HAP-1 (cell line): ENCODE data around the gene MTF2.

Experiments used
- DNase-seq, 2 experiments: peaks; one replicate each; pipeline ENCODE4 v3.0.0-alpha.2; 2016 to 2020; ENCODE audit warnings: low spot score in 2 of 2
- H3K27me3 ChIP-seq: fragments of 250-450 bp; sonication (Bioruptor Pico); 2 replicates; pipeline ENCODE4 v1.5.1; 2020; ENCODE audit warnings: low read depth, mild to moderate bottlenecking, moderate library complexity
- H3K36me3 ChIP-seq: fragments of 250-450 bp; sonication (Bioruptor Pico); replicated peaks from 2 replicates; pipeline ENCODE4 v1.5.1; 2020; ENCODE audit warnings: mild to moderate bottlenecking
- H3K4me1 ChIP-seq: fragments of 250-450 bp; sonication (Bioruptor Pico); 2 replicates; pipeline ENCODE4 v1.5.1; 2020; ENCODE audit warnings: mild to moderate bottlenecking
- H3K4me3 ChIP-seq: fragments of 250-450 bp; sonication (Bioruptor Pico); 2 replicates; pipeline ENCODE4 v1.5.1; 2020; ENCODE audit warnings: mild to moderate bottlenecking, moderate library complexity
- H3K9me3 ChIP-seq: fragments of 250-450 bp; sonication (Bioruptor Pico); 2 replicates; pipeline ENCODE4 v1.5.1; 2020; ENCODE audit warnings: mild to moderate bottlenecking, moderate library complexity
- in situ Hi-C: fragments of 300-500 bp; cut with MboI; formaldehyde crosslinking; loops from 3 replicates; pipeline ENCODE4 v1.14.3; 2020; ENCODE audit warnings: low sequenced_read_pairs, inconsistent platforms, mixed read lengths

The MTF2 gene

DNA sequence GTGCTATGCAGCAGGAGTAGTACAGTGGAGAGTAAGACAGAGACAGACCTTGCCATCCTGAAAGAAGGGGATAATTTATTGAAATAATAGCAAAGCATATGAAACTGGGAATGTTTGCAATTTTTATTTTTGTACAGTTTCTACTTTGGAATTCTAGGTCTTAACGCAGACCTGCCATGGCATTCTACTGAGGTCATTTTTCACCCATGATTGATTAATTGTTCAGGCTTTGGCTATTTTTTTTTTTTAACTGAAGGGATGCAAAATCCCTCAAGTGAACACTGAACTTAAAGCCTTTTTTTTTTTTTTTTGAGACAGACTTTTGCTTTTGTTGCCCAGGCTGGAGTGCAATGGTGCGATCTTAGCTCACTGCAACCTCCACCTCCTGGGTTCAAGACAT, 27.1 kb downstream of the MTF2 start:
- DNase-seq = no peak
- H3K4me1 ChIP-seq = peaks cover 11% of the 10 kb centered on the region
- no peaks in the 10 kb centered on the region for H3K27me3 ChIP-seq
- no peaks in the 10 kb centered on the region for H3K9me3 ChIP-seq
- no peak overlapping the region for H3K4me3 ChIP-seq
- H3K36me3 ChIP-seq = peaks cover 8% of the 10 kb centered on the region
- in situ Hi-C loops = no loop called here

DNA sequence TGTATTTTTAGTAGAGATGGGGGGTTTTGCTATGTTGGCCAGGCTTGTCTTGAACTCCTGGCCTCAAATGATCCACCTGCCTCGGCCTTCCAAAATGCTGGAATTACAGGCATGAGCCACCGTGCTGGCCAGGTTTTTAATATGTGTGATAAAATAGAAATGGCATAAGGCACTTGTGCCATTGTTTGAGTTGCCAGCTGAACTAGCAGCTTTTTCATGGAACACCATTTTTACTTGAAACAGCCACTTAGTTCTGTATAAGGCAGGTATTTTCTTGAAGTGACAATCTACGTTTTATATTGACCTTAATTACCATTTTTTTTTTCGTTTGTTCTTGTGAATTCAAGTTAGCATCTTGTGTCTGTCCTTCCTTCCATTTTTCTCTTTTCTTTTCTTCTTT, 28.3 kb downstream of the MTF2 start:
- peaks cover 8% of the 10 kb centered on the region for H3K36me3 ChIP-seq
- DNase-seq = no peak
- H3K4me3 ChIP-seq = no peak overlapping the region
- H3K27me3 ChIP-seq = no peaks in the 10 kb centered on the region
- in situ Hi-C loops = no loop called here
- H3K9me3 ChIP-seq = no peaks in the 10 kb centered on the region
- peaks cover 16% of the 10 kb centered on the region for H3K4me1 ChIP-seq

DNA sequence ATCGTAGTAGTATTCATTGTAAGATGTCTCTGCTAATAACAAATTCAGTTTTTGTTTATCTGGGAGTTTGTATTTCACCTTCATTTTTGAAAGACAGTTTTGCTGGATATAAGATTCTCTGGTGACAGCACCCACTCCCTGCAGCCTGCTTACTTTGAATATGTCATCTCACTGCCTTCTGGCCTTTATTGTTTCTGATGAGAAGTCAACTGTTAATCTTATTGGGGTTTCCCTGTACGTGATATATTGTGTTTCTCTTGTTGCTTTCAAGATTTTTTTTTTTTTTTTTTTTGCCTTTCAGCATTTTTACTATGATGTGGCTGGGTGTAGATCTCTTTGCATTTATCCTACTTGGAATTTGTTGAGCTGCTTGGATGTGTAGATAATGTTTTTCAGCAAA, 29.3 kb downstream of the MTF2 start:
- in situ Hi-C loops = no loop called here
- Histone ChIP-seq H3K27me3 (no peaks in the 10 kb centered on the region), H3K4me3 (no peak overlapping the region), H3K36me3 (peaks cover 8% of the 10 kb centered on the region), H3K9me3 (no peaks in the 10 kb centered on the region), H3K4me1 (peaks cover 16% of the 10 kb centered on the region)
- no peak for DNase-seq

DNA sequence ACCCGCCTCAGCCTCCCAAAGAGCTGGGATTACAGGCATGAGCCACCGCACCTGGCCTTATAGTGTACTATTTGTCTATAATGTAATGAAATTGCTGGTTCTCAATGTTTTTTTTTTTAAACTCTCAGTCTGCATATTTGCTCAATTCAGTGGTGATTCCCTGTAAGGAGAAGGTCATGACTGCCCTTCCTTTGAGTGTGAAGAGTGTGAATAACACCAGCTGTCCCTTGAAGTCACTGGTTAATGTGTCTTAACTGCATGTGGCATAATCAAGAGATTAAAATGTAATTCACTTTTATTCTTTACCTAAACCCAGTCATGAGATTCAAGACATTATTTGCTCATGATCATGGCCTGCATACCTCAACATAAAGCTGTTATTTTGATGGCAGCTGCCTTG, 30.5 kb downstream of the MTF2 start:
- H3K36me3 ChIP-seq = peaks cover 9% of the 10 kb centered on the region
- H3K4me3 ChIP-seq = no peak overlapping the region
- DNase-seq = no peak
- no peaks in the 10 kb centered on the region for H3K9me3 ChIP-seq
- H3K27me3 ChIP-seq = no peaks in the 10 kb centered on the region
- in situ Hi-C loops = no loop called here
- H3K4me1 ChIP-seq = peaks cover 16% of the 10 kb centered on the region

DNA sequence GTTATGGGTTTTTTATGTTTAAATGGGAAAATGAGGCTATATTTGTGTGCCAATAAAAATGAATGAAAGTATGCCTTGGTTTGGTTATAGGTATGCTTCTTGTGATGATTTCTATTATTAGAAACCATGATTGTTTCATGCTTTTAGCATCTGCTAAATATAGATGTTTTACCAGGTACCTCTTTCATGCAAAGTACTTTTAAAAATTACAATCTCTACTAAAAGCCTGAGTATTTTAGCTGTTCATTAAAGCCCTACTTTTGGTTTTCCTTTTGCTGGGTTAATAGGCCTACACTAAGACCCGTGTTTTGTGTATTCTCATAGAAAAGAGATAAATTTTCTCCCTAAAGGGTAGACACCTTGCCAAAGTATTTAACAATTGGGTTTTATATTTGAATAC, 32.0 kb downstream of the MTF2 start:
- DNase-seq = no peak
- Histone ChIP-seq H3K9me3 (no peaks in the 10 kb centered on the region), H3K4me1 (peaks cover 16% of the 10 kb centered on the region), H3K4me3 (no peak overlapping the region), H3K27me3 (no peaks in the 10 kb centered on the region), H3K36me3 (peaks cover 22% of the 10 kb centered on the region)
- in situ Hi-C loops = no loop called here

DNA sequence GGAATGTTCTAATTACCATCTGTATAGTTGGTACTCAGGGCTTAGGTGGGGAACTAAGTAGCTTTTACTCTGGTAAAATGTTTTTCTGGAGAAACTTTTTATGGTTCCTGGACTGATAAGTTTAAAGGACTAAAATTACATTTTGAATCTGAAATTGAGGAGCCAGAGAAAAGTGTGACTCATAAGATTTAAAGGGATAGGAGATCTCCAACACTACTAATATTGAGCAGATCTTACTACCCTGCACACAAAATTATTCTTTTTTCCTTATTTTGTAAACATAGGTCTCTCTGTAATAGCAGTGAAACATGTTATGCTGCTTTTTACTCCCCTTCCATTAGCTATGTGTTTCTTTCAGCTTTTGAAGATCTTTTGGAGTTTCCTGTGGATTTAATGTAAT, 32.5 kb downstream of the MTF2 start:
- H3K4me1 ChIP-seq = peaks cover 16% of the 10 kb centered on the region
- no peak for DNase-seq
- H3K27me3 ChIP-seq = no peaks in the 10 kb centered on the region
- no peak overlapping the region for H3K4me3 ChIP-seq
- no peaks in the 10 kb centered on the region for H3K9me3 ChIP-seq
- peaks cover 24% of the 10 kb centered on the region for H3K36me3 ChIP-seq
- in situ Hi-C loops = no loop called here

DNA sequence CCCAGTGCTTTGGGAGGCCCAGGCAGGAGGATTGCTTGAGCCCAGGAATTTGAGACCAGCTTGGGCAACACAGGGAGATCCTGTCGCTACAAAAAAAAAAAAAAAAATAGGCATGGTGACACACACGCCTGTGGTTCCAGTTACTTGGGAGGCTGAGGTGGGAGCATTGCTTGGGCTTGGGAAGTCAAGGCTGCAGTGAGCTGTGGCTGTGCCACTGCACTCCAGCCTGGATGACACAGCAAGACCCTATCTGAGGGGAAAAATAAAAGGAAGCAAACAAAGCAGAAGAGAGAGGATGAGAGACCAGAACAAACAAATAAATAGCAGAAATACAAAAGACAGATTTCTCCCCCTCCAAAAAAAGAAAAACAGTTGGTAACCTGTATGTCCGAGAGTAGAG, 34.0 kb downstream of the MTF2 start:
- H3K4me1 ChIP-seq = peaks cover 16% of the 10 kb centered on the region
- no peaks in the 10 kb centered on the region for H3K9me3 ChIP-seq
- DNase-seq = no peak
- no peak overlapping the region for H3K4me3 ChIP-seq
- in situ Hi-C loops = no loop called here
- peaks cover 27% of the 10 kb centered on the region for H3K36me3 ChIP-seq
- H3K27me3 ChIP-seq = no peaks in the 10 kb centered on the region

DNA sequence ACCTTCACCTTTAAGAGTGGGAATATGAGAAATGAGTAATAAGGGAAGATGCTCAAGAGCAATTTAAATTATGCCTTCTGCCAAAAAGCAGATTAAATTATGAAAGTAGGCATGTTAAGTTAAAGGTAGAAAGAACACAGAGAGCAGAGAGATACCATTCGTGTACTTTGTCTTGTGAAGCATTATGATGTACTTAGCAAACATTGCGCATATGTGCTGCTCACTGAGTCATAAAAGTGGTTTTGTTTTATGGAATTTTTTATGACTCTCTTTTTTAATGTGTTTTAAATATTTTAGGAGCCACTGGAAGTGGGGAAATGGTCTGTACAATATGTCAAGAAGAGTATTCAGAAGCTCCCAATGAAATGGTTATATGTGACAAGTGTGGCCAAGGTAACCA, 35.3 kb downstream of the MTF2 start:
- H3K4me1 ChIP-seq = peaks cover 16% of the 10 kb centered on the region
- H3K27me3 ChIP-seq = no peaks in the 10 kb centered on the region
- in situ Hi-C loops = no loop called here
- H3K9me3 ChIP-seq = no peaks in the 10 kb centered on the region
- DNase-seq = no peak
- no peak overlapping the region for H3K4me3 ChIP-seq
- peaks cover 36% of the 10 kb centered on the region for H3K36me3 ChIP-seq

DNA sequence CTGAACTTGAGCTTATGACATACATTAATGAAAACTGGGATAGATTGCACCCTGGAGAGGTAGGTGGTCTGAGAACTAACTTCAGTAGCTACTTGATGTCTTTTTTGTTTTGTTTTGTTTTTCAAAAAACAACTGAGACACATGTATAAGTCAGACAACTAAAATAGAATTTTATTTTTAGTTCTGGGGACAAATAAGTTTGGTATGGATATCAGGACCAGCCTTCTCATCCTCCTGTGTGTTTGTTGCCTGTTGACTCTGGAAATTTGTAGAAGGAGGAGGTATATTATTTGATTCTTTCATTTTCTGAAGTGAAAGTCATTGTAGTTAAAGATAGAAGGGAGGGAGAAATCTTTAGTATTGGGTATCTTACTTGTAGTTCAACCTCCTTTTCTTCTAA, 41.5 kb downstream of the MTF2 start:
- in situ Hi-C loops = no loop called here
- Histone ChIP-seq H3K27me3 (no peaks in the 10 kb centered on the region), H3K36me3 (peaks cover 31% of the 10 kb centered on the region), H3K4me3 (no peak overlapping the region), H3K9me3 (no peaks in the 10 kb centered on the region), H3K4me1 (peaks cover 17% of the 10 kb centered on the region)
- no peak for DNase-seq

DNA sequence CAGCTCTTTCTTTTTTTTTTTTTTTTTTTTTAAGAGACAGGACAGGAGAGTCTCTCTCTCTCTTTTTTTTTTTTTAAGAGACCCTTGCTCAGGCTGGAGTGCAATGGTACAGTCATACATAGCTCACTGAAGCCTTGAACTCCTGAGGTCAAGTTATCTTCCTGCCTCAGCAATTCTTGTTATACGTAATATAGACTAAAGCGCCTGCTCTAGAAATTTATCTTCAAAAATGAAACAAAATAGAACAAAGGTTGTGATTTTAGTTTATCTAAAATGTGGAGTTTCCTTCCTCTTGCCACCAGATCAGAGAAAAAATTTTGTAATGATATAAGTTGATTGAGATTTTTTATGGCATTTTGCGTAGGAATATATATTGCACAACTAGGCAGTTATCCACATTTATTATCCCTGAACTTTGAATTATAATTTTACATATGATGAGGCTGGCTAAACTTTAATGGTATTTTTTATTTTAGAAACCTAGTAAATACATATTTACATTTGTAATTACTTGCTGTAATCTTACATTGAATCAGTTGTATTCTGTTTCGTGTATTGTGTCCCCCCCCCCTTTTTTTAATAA, 44.2 kb downstream of the MTF2 start:
- Histone ChIP-seq H3K4me1 (peaks cover 22% of the 10 kb centered on the region), H3K4me3 (no peak overlapping the region), H3K9me3 (no peaks in the 10 kb centered on the region), H3K27me3 (no peaks in the 10 kb centered on the region), H3K36me3 (peaks cover 24% of the 10 kb centered on the region)
- no peak for DNase-seq
- in situ Hi-C loops = no loop called here

DNA sequence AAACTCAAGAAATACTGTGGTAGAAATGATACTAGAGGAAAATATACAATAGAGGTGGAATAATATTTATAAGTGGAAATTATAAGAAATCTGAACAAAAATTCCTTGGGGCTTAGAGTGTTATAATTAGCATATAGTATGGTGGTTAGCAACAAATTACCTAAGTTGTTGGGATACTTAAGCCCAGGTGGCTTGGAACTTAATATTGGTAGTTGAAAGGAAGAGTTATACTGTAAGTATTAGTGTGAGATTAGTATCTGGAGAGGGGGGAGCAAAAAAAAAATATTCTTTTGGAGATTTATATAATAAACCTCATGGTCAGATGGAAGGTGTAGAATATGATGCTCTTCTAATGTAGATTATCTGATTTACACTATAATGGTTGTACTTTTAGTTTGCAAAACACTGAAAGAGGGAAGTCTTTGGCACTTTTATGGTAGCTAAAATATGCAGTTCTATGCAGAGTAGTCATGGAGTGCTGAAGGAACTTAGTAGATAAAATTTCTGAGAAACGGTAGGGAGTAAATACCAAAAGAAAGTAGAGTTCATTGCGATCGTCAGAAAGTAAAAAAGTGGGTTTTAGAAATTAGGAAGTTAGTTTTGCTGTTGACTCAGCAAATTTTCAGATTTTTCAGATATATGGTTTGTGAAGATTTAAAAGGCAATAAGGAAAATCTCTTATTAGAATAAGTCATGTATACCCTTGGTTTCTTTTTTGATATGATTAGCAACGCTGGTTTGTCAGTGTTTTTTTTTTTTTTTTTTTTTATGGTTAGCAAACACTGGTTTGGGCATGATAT, 45.7 kb downstream of the MTF2 start:
- H3K36me3 ChIP-seq = peaks cover 17% of the 10 kb centered on the region
- peak in 1 of 2 experiments; percentile 89 for DNase-seq
- H3K27me3 ChIP-seq = no peaks in the 10 kb centered on the region
- H3K4me1 ChIP-seq = peaks cover 24% of the 10 kb centered on the region
- peak overlapping the region; percentile 11 for H3K4me3 ChIP-seq
- in situ Hi-C loops = no loop called here
- H3K9me3 ChIP-seq = no peaks in the 10 kb centered on the region

DNA sequence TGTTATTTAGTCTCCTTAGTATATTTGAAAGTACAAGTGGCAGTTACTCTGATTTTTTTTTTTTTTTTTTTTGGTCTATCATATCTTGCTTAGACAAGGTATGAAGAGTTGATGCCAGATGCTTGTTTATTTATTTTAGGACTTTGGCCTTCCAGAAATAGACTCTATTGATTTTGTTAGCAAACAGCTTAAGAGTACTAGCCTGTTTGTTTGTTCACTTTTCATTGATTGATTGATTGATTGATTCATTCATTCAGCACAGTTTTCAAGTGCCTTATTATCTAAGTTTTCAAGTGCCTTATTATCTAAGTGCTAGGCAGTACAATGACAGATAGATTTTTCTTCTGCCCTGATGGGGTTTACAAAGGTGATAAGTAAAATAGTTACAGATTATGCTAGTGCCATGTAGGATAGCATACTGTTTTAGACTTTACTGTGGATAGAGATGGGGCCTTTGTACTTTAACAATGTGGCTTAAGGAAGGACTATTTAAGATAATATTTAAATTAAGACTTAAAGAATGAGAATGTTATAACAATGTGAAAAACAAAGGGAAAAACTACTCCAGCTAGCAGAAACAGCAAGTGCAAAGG, 50.5 kb downstream of the MTF2 start:
- Histone ChIP-seq H3K4me3 (no peak overlapping the region), H3K9me3 (no peaks in the 10 kb centered on the region), H3K27me3 (no peaks in the 10 kb centered on the region), H3K4me1 (peaks cover 16% of the 10 kb centered on the region), H3K36me3 (peaks cover 18% of the 10 kb centered on the region)
- no peak for DNase-seq
- in situ Hi-C loops = no loop called here

DNA sequence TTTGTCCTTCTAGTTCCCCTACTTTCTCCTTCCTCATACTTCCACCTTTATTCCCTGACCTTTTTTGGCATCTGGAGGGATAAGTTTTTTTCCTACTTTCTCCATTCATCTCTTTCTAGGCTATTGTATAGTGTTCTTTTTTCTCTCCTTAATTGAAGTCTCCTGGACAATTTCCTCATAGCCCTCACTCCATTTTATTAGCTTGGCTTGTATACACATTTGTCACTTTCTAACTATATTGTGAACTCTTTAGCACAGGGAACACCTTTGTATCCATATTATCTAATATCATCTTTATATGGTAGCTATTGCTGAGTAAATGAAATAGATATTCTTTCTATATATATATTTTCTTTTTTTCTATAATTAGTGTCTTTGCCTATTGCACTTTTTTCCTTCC, 53.6 kb downstream of the MTF2 start:
- in situ Hi-C loops = no loop called here
- H3K36me3 ChIP-seq = peaks cover 40% of the 10 kb centered on the region
- no peak overlapping the region for H3K4me3 ChIP-seq
- H3K27me3 ChIP-seq = no peaks in the 10 kb centered on the region
- peaks cover 2% of the 10 kb centered on the region; the same call in 1 of the 2 replicates for H3K4me1 ChIP-seq
- no peaks in the 10 kb centered on the region for H3K9me3 ChIP-seq
- no peak for DNase-seq

DNA sequence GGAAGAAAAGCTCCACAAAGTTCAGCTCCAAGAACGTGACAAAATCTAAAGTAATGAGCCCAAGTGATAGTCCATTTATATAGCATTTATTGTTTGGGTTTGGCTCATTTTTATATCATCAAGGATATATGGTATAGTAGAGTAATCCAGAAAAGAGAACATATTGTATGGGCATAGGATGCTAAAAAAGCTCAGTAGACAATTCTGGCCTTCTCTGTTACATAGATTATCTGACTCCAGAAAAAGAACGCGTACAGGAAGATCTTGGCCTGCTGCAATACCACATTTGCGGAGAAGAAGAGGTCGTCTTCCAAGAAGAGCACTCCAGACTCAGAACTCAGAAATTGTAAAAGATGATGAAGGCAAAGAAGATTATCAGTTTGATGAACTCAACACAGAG, 57.4 kb downstream of the MTF2 start:
- in situ Hi-C loops = no loop called here
- no peaks in the 10 kb centered on the region for H3K27me3 ChIP-seq
- H3K4me3 ChIP-seq = no peak overlapping the region
- DNase-seq = no peak
- no peaks in the 10 kb centered on the region for H3K4me1 ChIP-seq
- H3K36me3 ChIP-seq = peaks cover 49% of the 10 kb centered on the region
- H3K9me3 ChIP-seq = no peaks in the 10 kb centered on the region
